Nephron progenitor cell (in vitro differentiated cells): ENCODE measurements around the gene MAP10.
"Not testable (repeated sequence)": the region's sequence is repeated elsewhere in the genome, so short reads cannot be mapped to it uniquely, and the experiment has no call there.

Experiments
- DNase-seq: peaks from one replicate; pipeline ENCODE4 v3.0.0; 2021
- H3K27ac Mint-ChIP-seq: 2 replicates; pipeline ENCODE4 v1.8.0; 2021; ENCODE audit warnings: mild to moderate bottlenecking, moderate library complexity, mixed read lengths
- H3K27me3 Mint-ChIP-seq: 2 replicates; pipeline ENCODE4 v1.8.0; 2021; ENCODE audit warnings: mild to moderate bottlenecking, low read depth, mixed read lengths; ENCODE audit not compliant: poor library complexity
- H3K36me3 Mint-ChIP-seq: 2 replicates; pipeline ENCODE4 v1.8.0; 2021; ENCODE audit warnings: low read depth, mixed read lengths
- H3K4me1 Mint-ChIP-seq: 2 replicates; pipeline ENCODE4 v1.8.0; 2021; ENCODE audit warnings: mixed read lengths
- H3K4me3 Mint-ChIP-seq: 2 replicates; pipeline ENCODE4 v1.8.0; 2021; ENCODE audit warnings: mild to moderate bottlenecking, moderate library complexity, mixed read lengths
- H3K9me3 Mint-ChIP-seq: 2 replicates; pipeline ENCODE4 v1.8.0; 2021; ENCODE audit warnings: mild to moderate bottlenecking, moderate library complexity, mixed read lengths
- CTCF ChIP-seq: fragments of 200-600 bp; sonication (generic); IDR thresholded peaks from 2 replicates; pipeline ENCODE4 v1.5.0; 2021; ENCODE audit warnings: antibody characterized with exemption

MAP10 gene

GRCh38 chr1:232780354-232780753 is 24.9 kb upstream of the MAP10 start:
- no peak overlapping the region for H3K4me3 Mint-ChIP-seq
- no peak for DNase-seq
- no peaks in the 10 kb centered on the region for H3K27me3 Mint-ChIP-seq
- peaks cover 3% of the 10 kb centered on the region for H3K9me3 Mint-ChIP-seq
- no peak overlapping the region for H3K27ac Mint-ChIP-seq
- H3K36me3 Mint-ChIP-seq, result no peaks in the 10 kb centered on the region
- TF ChIP-seq CTCF, result no peak
- H3K4me1 Mint-ChIP-seq, result no peaks in the 10 kb centered on the region

- H3K9me3 Mint-ChIP-seq, result peaks cover 3% of the 10 kb centered on the region
These were observed 20.4 kb upstream of the MAP10 start for GRCh38 chr1:232784794-232785193.

GRCh38 chr1:232785630-232786029 is 19.6 kb upstream of the MAP10 start:
- not testable (repeated sequence) for H3K27ac Mint-ChIP-seq, H3K36me3 Mint-ChIP-seq, H3K9me3 Mint-ChIP-seq, DNase-seq, H3K27me3 Mint-ChIP-seq, H3K4me3 Mint-ChIP-seq, H3K4me1 Mint-ChIP-seq

More at GRCh38 chr1:232784794-232785193, 20.4 kb upstream of the MAP10 start:
- DNase-seq, result no peak
- no peaks in the 10 kb centered on the region for H3K4me1 Mint-ChIP-seq
- peaks cover 9% of the 10 kb centered on the region for H3K27me3 Mint-ChIP-seq
- TF ChIP-seq CTCF, result no peak
- no peak overlapping the region for H3K4me3 Mint-ChIP-seq
- H3K36me3 Mint-ChIP-seq, result no peaks in the 10 kb centered on the region
- H3K27ac Mint-ChIP-seq, result no peak overlapping the region

- Mint-ChIP-seq H3K4me3 (no peak overlapping the region), H3K9me3 (peaks cover 3% of the 10 kb centered on the region), H3K27ac (no peak overlapping the region), H3K27me3 (peaks cover 11% of the 10 kb centered on the region), H3K36me3 (no peaks in the 10 kb centered on the region), H3K4me1 (no peaks in the 10 kb centered on the region)
- TF ChIP-seq CTCF, result no peak
- DNase-seq, result no peak
These were observed 18.3 kb upstream of the MAP10 start for GRCh38 chr1:232786845-232787455.

- H3K4me3 Mint-ChIP-seq, result no peak overlapping the region
- H3K9me3 Mint-ChIP-seq, result peaks cover 3% of the 10 kb centered on the region
- no peak for DNase-seq
- TF ChIP-seq CTCF, result no peak
- no peaks in the 10 kb centered on the region for H3K36me3 Mint-ChIP-seq
- H3K27ac Mint-ChIP-seq, result no peak overlapping the region
- peaks cover 13% of the 10 kb centered on the region for H3K27me3 Mint-ChIP-seq
- peaks cover 7% of the 10 kb centered on the region for H3K4me1 Mint-ChIP-seq
These were observed 16.9 kb upstream of the MAP10 start for GRCh38 chr1:232788235-232788872.

GRCh38 chr1:232789651-232790050 is 15.6 kb upstream of the MAP10 start:
- no peak for TF ChIP-seq CTCF
- H3K36me3 Mint-ChIP-seq, result no peaks in the 10 kb centered on the region
- no peak overlapping the region for H3K4me3 Mint-ChIP-seq
- DNase-seq, result no peak
- no peaks in the 10 kb centered on the region for H3K9me3 Mint-ChIP-seq
- H3K27me3 Mint-ChIP-seq, result peaks cover 13% of the 10 kb centered on the region
- H3K4me1 Mint-ChIP-seq, result peaks cover 19% of the 10 kb centered on the region
- H3K27ac Mint-ChIP-seq, result no peak overlapping the region
